Liver (tissue), 3 donors: Measurements from ENCODE around the gene PLS1.

ENCODE experiments used
- EGR1 ChIP-seq, 2 donors: IDR thresholded peaks; 2 replicates each; pipeline ENCODE4 v1.6.1; 2016 to 2018; ENCODE audit warnings: antibody characterized with exemption in 2 of 2, low read depth in 2 of 2
- GABPA ChIP-seq, 2 donors: IDR thresholded peaks in 1 of 2; conservative IDR thresholded peaks in 1 of 2; 2 replicates each; pipeline ENCODE4 v1.6.1; 2016; ENCODE audit warnings: antibody characterized with exemption in 2 of 2, mild to moderate bottlenecking in 1 of 2, moderate library complexity in 1 of 2
- HNF4A ChIP-seq, 2 donors: conservative IDR thresholded peaks; 2 replicates each; pipeline ENCODE4 v1.6.1; 2016; ENCODE audit warnings: antibody characterized with exemption in 2 of 2, mild to moderate bottlenecking in 2 of 2
- JUND ChIP-seq, 2 donors: IDR thresholded peaks; 2 replicates each; pipeline ENCODE4 v1.6.1; 2016; ENCODE audit warnings: antibody characterized with exemption in 2 of 2
- RAD21 ChIP-seq, 2 donors: IDR thresholded peaks; 2 replicates each; pipeline ENCODE4 v1.6.1; 2016; ENCODE audit warnings: antibody characterized with exemption in 2 of 2, mild to moderate bottlenecking in 2 of 2
- RXRA ChIP-seq, 2 donors: IDR thresholded peaks; 2 replicates each; pipeline ENCODE4 v1.6.1; 2017 to 2018; ENCODE audit warnings: antibody characterized with exemption in 2 of 2, mild to moderate bottlenecking in 1 of 2
- SP1 ChIP-seq: IDR thresholded peaks from 2 replicates; pipeline ENCODE4 v1.6.1; 2018; ENCODE audit warnings: antibody characterized with exemption, mild to moderate bottlenecking
- TAF1 ChIP-seq: conservative IDR thresholded peaks from 2 replicates; pipeline ENCODE4 v1.6.1; 2016; ENCODE audit warnings: antibody characterized with exemption, mild to moderate bottlenecking
- ZBTB33 ChIP-seq: IDR thresholded peaks from 2 replicates; pipeline ENCODE4 v1.6.1; 2016; ENCODE audit warnings: antibody characterized with exemption
- TF ChIP-seq, protein P1 (sequence below): fragments of 150-350 bp; IDR thresholded peaks from 2 replicates; pipeline ENCODE4 v1.5.1; 2017; ENCODE audit warnings: improper control_type of control experiment, low read depth, low read length; ENCODE audit not compliant: missing input control
- TF ChIP-seq, protein P2 (sequence below): IDR thresholded peaks from 2 replicates; pipeline ENCODE4 v1.6.1; 2016; ENCODE audit warnings: antibody characterized with exemption, mild to moderate bottlenecking
- TF ChIP-seq, protein P3 (sequence below): IDR thresholded peaks from 2 replicates; pipeline ENCODE4 v1.6.1; 2016; ENCODE audit warnings: antibody characterized with exemption
- TF ChIP-seq, protein P4 (sequence below): IDR thresholded peaks from 2 replicates; pipeline ENCODE4 v1.6.1; 2016; ENCODE audit warnings: antibody characterized with exemption
- donor health status: healthy.
- donor health status: healthy.

DNA sequence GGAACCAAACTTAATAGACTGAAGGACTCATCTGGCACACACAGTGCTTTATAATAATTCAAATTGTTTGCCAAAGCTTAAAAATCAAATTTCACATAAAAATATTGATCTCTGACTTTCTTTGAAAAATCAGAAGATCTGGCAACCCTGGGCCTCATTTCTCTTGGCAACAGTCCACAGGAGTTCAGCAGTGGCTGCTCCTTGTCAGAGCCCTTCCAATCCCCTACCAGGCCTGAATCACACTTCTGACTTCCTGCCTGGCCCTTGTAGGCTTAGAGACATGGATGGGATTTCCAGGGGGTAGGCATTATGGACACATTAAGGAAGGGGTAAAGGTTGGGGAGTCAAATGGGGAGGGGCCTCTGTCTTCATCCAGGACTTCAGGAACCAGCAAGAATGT is 55.5 kb downstream of the PLS1 start:
- TF ChIP-seq, protein P1, sequence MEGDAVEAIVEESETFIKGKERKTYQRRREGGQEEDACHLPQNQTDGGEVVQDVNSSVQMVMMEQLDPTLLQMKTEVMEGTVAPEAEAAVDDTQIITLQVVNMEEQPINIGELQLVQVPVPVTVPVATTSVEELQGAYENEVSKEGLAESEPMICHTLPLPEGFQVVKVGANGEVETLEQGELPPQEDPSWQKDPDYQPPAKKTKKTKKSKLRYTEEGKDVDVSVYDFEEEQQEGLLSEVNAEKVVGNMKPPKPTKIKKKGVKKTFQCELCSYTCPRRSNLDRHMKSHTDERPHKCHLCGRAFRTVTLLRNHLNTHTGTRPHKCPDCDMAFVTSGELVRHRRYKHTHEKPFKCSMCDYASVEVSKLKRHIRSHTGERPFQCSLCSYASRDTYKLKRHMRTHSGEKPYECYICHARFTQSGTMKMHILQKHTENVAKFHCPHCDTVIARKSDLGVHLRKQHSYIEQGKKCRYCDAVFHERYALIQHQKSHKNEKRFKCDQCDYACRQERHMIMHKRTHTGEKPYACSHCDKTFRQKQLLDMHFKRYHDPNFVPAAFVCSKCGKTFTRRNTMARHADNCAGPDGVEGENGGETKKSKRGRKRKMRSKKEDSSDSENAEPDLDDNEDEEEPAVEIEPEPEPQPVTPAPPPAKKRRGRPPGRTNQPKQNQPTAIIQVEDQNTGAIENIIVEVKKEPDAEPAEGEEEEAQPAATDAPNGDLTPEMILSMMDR = no peak
- TF ChIP-seq GABPA (IDR thresholded peaks at IDR 0.05 in 1 of 2, conservative IDR thresholded peaks at IDR 0.05 in 1 of 2) = no peak
- no peak for TF ChIP-seq EGR1 (IDR thresholded peaks at IDR 0.05; ENCODE audit: low read depth in 2 of 2)
- TF ChIP-seq ZBTB33 = no peak
- TF ChIP-seq, protein P2, sequence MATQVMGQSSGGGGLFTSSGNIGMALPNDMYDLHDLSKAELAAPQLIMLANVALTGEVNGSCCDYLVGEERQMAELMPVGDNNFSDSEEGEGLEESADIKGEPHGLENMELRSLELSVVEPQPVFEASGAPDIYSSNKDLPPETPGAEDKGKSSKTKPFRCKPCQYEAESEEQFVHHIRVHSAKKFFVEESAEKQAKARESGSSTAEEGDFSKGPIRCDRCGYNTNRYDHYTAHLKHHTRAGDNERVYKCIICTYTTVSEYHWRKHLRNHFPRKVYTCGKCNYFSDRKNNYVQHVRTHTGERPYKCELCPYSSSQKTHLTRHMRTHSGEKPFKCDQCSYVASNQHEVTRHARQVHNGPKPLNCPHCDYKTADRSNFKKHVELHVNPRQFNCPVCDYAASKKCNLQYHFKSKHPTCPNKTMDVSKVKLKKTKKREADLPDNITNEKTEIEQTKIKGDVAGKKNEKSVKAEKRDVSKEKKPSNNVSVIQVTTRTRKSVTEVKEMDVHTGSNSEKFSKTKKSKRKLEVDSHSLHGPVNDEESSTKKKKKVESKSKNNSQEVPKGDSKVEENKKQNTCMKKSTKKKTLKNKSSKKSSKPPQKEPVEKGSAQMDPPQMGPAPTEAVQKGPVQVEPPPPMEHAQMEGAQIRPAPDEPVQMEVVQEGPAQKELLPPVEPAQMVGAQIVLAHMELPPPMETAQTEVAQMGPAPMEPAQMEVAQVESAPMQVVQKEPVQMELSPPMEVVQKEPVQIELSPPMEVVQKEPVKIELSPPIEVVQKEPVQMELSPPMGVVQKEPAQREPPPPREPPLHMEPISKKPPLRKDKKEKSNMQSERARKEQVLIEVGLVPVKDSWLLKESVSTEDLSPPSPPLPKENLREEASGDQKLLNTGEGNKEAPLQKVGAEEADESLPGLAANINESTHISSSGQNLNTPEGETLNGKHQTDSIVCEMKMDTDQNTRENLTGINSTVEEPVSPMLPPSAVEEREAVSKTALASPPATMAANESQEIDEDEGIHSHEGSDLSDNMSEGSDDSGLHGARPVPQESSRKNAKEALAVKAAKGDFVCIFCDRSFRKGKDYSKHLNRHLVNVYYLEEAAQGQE = no peak
- TF ChIP-seq TAF1 = no peak
- no peak for TF ChIP-seq SP1
- TF ChIP-seq, protein P3, sequence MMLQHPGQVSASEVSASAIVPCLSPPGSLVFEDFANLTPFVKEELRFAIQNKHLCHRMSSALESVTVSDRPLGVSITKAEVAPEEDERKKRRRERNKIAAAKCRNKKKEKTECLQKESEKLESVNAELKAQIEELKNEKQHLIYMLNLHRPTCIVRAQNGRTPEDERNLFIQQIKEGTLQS = no peak
- TF ChIP-seq HNF4A (conservative IDR thresholded peaks at IDR 0.05) = no peak
- no peak for TF ChIP-seq JUND (IDR thresholded peaks at IDR 0.05)
- TF ChIP-seq, protein P4, sequence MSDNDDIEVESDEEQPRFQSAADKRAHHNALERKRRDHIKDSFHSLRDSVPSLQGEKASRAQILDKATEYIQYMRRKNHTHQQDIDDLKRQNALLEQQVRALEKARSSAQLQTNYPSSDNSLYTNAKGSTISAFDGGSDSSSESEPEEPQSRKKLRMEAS = no peak
- no peak for TF ChIP-seq RXRA (IDR thresholded peaks at IDR 0.05)
- no peak for TF ChIP-seq RAD21 (IDR thresholded peaks at IDR 0.05)
